Body of pancreas (tissue), 4 donors: ENCODE measurements around the gene SORCS2.

Source experiments
- POLR2A ChIP-seq, 3 donors: fragments of 450-650 bp; IDR thresholded peaks; one replicate each; pipeline ENCODE4 v1.6.1; 2016; ENCODE audit warnings: antibody characterized with exemption in 3 of 3, mild to moderate bottlenecking in 2 of 3
- TF ChIP-seq, protein P1 (sequence below), 7 experiments: fragments of 450-650 bp in 4 of 7; fragments of 200-600 bp in 3 of 7; sonication (generic) in 3 of 7; IDR thresholded peaks; one replicate each; pipeline ENCODE4 v1.5.1; 2016 to 2019; ENCODE audit warnings: antibody characterized with exemption in 7 of 7

DNA sequence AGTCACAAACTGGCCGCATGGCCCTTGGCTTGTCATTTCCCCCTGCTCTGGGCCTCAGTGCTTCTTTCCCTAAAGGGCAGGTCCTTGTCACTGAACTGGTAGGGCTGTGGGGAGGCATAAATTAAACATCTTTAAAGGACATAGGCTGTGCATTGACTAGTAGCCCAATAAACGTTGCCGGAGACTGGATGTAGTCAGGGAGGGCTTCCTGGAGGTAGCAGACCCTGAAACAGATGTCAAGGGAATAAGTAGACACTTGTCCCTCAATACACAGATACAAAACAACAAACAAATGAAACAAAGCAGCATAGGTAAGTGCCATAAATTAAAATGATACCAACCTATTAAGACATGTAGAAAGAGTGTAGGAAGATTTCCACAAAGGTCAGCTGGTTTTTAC lies 314.2 kb downstream of the SORCS2 start:
- TF ChIP-seq, protein P1, sequence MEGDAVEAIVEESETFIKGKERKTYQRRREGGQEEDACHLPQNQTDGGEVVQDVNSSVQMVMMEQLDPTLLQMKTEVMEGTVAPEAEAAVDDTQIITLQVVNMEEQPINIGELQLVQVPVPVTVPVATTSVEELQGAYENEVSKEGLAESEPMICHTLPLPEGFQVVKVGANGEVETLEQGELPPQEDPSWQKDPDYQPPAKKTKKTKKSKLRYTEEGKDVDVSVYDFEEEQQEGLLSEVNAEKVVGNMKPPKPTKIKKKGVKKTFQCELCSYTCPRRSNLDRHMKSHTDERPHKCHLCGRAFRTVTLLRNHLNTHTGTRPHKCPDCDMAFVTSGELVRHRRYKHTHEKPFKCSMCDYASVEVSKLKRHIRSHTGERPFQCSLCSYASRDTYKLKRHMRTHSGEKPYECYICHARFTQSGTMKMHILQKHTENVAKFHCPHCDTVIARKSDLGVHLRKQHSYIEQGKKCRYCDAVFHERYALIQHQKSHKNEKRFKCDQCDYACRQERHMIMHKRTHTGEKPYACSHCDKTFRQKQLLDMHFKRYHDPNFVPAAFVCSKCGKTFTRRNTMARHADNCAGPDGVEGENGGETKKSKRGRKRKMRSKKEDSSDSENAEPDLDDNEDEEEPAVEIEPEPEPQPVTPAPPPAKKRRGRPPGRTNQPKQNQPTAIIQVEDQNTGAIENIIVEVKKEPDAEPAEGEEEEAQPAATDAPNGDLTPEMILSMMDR (IDR thresholded peaks at IDR 0.05): no peak
- no peak for TF ChIP-seq POLR2A (IDR thresholded peaks at IDR 0.05)
